NCI-H146 treated with DMSO at 0.1 percent for 48 hours (cell line): ENCODE results near the gene TIPIN.
"Not testable (repeated sequence)": the region's sequence is repeated elsewhere in the genome, so short reads cannot be mapped to it uniquely, and the experiment has no call there.

Source experiments
- DNase-seq: peaks from one replicate; lab custom pipeline; 2025; ENCODE audit not compliant: unreplicated experiment; lab: John Stamatoyannopoulos, UW

TIPIN gene

GRCh38 chr15:66304425-66304824 is 52.1 kb downstream of the TIPIN start:
- DNase-seq: not testable (repeated sequence)

- DNase-seq: no peak
Observed at GRCh38 chr15:66302489-66303278, 53.8 kb downstream of the TIPIN start.

- no peak for DNase-seq
Observed at GRCh38 chr15:66298803-66299251, 57.7 kb downstream of the TIPIN start.

- no peak for DNase-seq
Observed at GRCh38 chr15:66296186-66296585, 60.3 kb downstream of the TIPIN start.

GRCh38 chr15:66294932-66295235 is 61.6 kb downstream of the TIPIN start:
- DNase-seq: no peak

GRCh38 chr15:66294157-66294931 is 62.1 kb downstream of the TIPIN start:
- DNase-seq: no peak

GRCh38 chr15:66293419-66294156 is 62.9 kb downstream of the TIPIN start, which contains the start of gene DIS3L:
Gene DIS3L, plus strand, starts transcription at chr15:66293568. Its CDS starts 29 bp downstream, at chr15:66293597.
- DNase-seq: no peak

GRCh38 chr15:66292571-66293418 is 63.7 kb downstream of the TIPIN start:
- DNase-seq: no peak

GRCh38 chr15:66291816-66292570 is 64.5 kb downstream of the TIPIN start:
- DNase-seq: no peak

GRCh38 chr15:66290518-66290917 is 66.0 kb downstream of the TIPIN start:
- DNase-seq: no peak

- no peak for DNase-seq
Observed at GRCh38 chr15:66290007-66290406, 66.5 kb downstream of the TIPIN start.

- DNase-seq: no peak
Observed at GRCh38 chr15:66288551-66289185, 67.8 kb downstream of the TIPIN start.

GRCh38 chr15:66288093-66288492 is 68.4 kb downstream of the TIPIN start:
- no peak for DNase-seq

GRCh38 chr15:66287461-66288057 is 68.9 kb downstream of the TIPIN start:
- no peak for DNase-seq
